ENCODE data around the gene DNAJC3. TPM values are rescaled to one million over a fixed set of nuclear protein-coding genes. Genes with fewer than 3 reads are reported as not detected.

Gene DNAJC3
- total and polyA plus RNA-seq, 4 donors, result 32.0 to 121 (median 37.1) TPM

DNA sequence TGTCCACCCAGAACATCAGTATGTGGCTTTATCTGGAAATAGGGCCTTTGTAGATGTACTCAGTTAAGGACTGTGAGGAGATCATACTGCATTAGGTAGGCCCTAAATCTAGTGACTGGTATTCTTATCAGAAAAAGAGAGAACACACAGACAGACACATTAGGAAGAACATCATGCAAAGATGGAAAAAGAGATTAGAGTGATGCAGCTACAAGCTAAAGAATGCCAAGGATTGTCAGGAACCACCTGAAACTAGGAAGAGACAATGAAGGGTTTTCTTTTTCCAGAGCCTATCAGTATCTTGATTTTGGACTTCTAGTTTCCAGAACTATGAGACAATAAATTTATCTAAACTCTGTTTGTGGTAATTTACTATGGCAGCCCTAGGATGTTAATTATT is 17.4 kb upstream of the DNAJC3 start:
- Histone ChIP-seq H3K4me1 (ENCODE audit: control insufficient read depth in 4 of 4, insufficient read depth in 4 of 4, low read length in 3 of 4) (no peaks in the 10 kb centered on the region), H3K27me3 (ENCODE audit: control insufficient read depth in 4 of 4, insufficient read depth in 4 of 4, low read length in 3 of 4) (no peaks in the 10 kb centered on the region), H3K27ac (ENCODE audit: low read depth in 1 of 2, low read length in 2 of 2) (no peak overlapping the region), H3K36me3 (ENCODE audit: control insufficient read depth in 4 of 4, insufficient read depth in 3 of 4, low read depth in 1 of 4, low read length in 3 of 4) (no peaks in the 10 kb centered on the region), H3K9me3 (ENCODE audit: control insufficient read depth in 4 of 4, low read length in 3 of 4) (peaks cover 2 to 13% (median 7%) of the 10 kb centered on the region in 4 donors), H3K4me3 (ENCODE audit: low read depth in 1 of 3, low read length in 3 of 3) (no peak overlapping the region), H3K9ac (ENCODE audit: low read depth in 1 of 2, low read length in 2 of 2) (no peak overlapping the region)
- TF ChIP-seq YY1 (IDR thresholded peaks at IDR 0.05) (no peak), EGR1 (IDR thresholded peaks at IDR 0.05; ENCODE audit: low read depth in 2 of 2) (no peak), SP1 (IDR thresholded peaks at IDR 0.05) (no peak), GABPA (IDR thresholded peaks at IDR 0.05 in 1 of 2, conservative IDR thresholded peaks at IDR 0.05 in 1 of 2) (no peak), HNF4A (conservative IDR thresholded peaks at IDR 0.05) (no peak), RXRA (IDR thresholded peaks at IDR 0.05) (no peak), REST (IDR thresholded peaks at IDR 0.05) (no peak), NR2F2 (IDR thresholded peaks at IDR 0.05) (no peak), FOXA2 (IDR thresholded peaks at IDR 0.05) (no peak), HNF4G (IDR thresholded peaks at IDR 0.05) (no peak), FOXA1 (IDR thresholded peaks at IDR 0.05) (no peak), TAF1 (conservative IDR thresholded peaks at IDR 0.05) (no peak), JUND (IDR thresholded peaks at IDR 0.05) (no peak), RAD21 (IDR thresholded peaks at IDR 0.05) (no peak)
- TF ChIP-seq, protein P1, sequence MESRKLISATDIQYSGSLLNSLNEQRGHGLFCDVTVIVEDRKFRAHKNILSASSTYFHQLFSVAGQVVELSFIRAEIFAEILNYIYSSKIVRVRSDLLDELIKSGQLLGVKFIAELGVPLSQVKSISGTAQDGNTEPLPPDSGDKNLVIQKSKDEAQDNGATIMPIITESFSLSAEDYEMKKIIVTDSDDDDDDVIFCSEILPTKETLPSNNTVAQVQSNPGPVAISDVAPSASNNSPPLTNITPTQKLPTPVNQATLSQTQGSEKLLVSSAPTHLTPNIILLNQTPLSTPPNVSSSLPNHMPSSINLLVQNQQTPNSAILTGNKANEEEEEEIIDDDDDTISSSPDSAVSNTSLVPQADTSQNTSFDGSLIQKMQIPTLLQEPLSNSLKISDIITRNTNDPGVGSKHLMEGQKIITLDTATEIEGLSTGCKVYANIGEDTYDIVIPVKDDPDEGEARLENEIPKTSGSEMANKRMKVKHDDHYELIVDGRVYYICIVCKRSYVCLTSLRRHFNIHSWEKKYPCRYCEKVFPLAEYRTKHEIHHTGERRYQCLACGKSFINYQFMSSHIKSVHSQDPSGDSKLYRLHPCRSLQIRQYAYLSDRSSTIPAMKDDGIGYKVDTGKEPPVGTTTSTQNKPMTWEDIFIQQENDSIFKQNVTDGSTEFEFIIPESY (IDR thresholded peaks at IDR 0.05), result no peak
- TF ChIP-seq, protein P2, sequence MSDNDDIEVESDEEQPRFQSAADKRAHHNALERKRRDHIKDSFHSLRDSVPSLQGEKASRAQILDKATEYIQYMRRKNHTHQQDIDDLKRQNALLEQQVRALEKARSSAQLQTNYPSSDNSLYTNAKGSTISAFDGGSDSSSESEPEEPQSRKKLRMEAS (IDR thresholded peaks at IDR 0.05), result no peak
- TF ChIP-seq, protein P3, sequence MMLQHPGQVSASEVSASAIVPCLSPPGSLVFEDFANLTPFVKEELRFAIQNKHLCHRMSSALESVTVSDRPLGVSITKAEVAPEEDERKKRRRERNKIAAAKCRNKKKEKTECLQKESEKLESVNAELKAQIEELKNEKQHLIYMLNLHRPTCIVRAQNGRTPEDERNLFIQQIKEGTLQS (IDR thresholded peaks at IDR 0.05), result no peak
- TF ChIP-seq, protein P4, sequence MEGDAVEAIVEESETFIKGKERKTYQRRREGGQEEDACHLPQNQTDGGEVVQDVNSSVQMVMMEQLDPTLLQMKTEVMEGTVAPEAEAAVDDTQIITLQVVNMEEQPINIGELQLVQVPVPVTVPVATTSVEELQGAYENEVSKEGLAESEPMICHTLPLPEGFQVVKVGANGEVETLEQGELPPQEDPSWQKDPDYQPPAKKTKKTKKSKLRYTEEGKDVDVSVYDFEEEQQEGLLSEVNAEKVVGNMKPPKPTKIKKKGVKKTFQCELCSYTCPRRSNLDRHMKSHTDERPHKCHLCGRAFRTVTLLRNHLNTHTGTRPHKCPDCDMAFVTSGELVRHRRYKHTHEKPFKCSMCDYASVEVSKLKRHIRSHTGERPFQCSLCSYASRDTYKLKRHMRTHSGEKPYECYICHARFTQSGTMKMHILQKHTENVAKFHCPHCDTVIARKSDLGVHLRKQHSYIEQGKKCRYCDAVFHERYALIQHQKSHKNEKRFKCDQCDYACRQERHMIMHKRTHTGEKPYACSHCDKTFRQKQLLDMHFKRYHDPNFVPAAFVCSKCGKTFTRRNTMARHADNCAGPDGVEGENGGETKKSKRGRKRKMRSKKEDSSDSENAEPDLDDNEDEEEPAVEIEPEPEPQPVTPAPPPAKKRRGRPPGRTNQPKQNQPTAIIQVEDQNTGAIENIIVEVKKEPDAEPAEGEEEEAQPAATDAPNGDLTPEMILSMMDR (IDR thresholded peaks at IDR 0.05; ENCODE audit: low read depth, low read length, missing input control), result no peak
- no peak for DNase-seq (ENCODE audit: low spot score)

All from liver (tissue), 9 donors.